Femur (tissue), 1 donor: ENCODE data around the gene PKMYT1.

ENCODE experiments used
- DNase-seq: peaks from one replicate; pipeline ENCODE4 v3.0.0-alpha.2; 2017

PKMYT1 gene

DNA sequence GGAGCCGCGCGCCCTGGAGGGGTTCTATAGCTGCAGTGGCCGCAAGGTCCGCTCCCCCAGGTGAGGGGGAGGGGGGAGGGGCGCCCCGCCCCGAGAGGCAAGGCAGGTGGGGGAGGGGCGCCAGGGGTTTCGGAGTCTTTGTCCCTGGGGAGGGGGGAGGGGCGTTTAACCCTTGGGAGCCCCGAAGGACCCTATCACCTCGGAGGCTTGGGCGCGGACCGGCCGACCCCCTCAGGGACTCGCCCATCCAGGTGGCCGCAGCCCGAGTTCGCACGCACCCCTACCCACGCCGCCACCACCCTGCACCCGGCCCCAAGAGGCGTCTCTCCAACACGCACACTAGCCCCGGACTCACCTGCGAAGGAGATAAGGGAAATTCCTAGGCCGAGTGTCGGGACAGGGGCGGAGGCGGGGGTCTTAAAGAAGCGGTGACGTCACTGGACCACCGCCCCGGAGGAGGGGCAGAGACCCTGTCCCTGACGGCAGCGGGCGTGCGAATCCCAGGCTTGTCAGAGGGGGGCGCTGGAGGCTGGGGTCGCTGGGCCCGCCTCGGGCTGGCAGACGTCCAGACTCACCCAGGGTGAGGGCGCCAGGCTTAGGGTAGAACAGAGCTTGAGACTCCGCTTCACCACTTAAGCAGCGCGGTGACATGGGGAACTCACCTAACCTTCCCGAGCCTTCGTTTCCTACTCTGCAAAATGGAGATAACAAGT lies 37.7 kb upstream of the PKMYT1 start, which contains the start of gene CLDN6:
TSS of gene CLDN6 (minus strand) at position 390 of the 713 bp plus-strand sequence. CDS start 2,162 bp downstream, outside the sequence.
- no peak for DNase-seq

DNA sequence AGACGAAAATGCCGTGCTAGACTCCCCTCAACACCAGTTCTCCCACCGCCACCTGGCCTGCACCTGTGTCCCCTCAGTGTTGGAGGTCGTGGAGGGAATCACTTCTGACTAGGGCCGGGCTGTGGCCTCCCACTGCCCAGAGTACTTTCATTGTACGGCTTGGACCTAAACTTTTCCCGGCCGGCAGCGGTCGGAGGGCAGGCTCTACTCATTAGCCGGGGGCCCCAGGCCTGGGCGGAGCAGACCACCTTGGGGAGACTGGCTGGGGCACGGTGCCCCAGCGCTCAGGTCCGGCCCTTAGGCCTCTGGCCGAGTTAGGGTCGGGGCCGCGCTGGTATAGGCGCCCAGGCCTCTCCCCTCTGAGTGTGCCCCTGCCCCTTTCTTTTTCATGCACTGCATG lies 37.1 kb upstream of the PKMYT1 start:
- no peak for DNase-seq

DNA sequence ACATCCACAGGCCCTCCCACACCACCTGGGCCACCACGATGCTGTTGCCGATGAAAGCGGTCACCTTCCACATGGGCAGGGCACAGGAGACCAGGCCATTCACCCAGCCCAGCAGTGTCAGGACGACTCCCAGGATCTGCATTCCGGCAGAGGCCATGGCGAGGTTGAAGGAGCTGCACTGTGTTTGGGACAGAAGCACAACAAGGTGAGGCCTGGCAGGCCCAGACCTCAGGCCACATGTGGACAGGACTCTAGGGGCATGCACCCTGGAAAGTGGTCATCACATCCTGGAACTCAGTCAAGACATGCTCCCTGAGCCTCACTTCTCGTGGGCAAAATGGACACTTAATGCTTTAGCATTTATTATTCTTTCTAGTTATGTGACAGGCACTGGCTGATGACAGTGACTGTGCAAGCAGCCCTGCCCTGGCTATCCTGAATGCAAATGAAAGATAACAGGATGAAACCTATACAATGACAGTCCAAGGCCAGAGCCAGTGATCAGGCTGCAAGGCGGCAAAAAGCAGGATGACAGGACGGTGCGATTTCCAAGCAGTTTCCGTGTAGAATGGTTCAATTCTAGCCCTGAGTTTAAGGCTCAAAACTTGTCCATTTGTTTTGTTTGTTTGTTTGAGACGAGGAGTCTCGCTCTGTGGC lies 35.7 kb upstream of the PKMYT1 start:
- DNase-seq, result no peak

DNA sequence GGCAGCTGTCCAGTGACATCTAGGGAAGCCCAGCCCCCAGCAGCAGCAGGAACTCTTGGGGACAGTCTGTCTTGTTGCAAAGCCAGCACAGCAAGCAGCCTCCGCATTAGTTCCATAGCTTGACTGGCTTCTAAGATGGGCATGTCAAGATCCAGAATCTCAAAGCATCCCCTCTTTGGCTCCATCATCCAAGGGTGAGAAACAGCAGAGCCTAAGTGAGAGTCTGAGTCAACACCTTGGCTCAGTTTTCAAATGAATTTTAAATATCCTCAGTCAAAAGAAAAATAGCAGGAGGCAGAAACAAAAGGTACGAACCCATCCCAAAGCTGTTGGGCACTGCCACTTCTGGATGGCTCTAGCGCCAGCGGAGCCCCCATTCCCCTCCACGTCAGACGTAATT lies 34.7 kb upstream of the PKMYT1 start:
- DNase-seq, result no peak

DNA sequence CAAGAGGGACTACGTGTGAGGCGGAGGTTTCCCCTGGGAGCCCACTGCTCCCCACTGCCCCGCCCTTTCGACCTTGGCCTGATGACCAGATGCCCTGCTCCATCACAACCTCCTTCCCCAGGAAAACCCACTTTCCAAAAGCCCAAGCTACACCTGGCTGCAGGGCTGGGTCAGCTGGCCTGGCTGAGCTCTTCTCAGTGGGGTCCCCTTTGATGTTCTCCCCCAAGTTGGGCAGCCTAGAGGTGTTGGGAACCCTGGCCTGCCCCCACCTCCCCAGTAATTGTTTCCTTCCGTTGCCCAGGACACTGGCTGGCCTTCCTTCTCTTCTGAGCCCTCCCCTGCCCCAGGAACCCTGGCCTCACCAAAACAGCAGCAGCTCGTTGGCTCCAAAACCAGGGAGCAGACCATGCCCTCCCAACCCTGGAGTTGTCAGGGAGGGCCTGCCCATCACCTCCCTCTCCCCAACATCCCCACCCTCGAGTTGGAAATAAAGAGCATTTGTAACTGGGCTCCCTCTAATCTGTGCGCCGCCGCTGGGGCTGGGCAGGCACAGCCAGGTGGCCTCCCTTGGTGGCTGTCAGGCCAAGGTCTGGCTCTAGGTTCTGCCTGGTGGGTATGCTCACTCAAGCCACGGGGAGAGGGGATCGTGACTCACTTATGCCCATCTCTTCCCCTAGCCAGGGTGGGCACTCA lies 33.9 kb upstream of the PKMYT1 start:
- no peak for DNase-seq

DNA sequence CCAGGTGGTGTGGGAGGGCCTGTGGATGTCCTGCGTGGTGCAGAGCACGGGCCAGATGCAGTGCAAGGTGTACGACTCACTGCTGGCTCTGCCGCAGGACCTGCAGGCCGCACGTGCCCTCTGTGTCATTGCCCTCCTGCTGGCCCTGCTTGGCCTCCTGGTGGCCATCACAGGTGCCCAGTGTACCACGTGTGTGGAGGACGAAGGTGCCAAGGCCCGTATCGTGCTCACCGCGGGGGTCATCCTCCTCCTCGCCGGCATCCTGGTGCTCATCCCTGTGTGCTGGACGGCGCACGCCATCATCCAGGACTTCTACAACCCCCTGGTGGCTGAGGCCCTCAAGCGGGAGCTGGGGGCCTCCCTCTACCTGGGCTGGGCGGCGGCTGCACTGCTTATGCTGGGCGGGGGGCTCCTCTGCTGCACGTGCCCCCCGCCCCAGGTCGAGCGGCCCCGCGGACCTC lies 33.3 kb upstream of the PKMYT1 start:
- DNase-seq, result no peak

DNA sequence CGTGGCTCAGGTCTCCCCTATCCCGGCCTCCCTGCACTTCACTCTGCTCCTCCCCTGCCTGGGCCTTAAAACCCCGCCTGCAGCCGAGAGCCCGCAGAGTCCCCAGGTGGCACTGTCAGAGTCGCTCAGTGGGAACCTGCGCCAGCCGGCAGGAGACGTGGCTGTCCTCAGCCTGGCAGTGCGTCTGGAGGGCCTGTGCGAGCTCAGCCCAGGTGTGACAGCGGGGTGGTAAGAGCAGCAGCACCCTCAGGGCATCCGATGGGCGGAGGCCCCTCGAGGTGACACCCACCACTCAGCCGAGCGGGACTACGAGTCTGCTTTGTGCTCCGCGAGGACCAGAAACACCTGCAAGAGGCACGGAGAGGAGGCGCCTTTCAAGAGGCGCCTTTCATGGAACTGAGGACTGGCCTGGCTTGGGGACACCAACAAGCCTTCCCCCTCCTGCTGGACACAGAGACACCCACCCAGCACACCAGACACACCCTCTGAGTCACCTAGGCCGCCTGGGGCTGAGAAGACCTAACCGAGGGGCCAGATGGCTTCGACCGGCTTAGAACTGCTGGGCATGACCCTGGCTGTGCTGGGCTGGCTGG lies 32.7 kb upstream of the PKMYT1 start, which contains the start of gene CLDN9:
TSS of gene CLDN9 (plus strand) at position 96 of the 593 bp plus-strand sequence. CDS start at position 536, 440 bp downstream.
- DNase-seq, result no peak

DNA sequence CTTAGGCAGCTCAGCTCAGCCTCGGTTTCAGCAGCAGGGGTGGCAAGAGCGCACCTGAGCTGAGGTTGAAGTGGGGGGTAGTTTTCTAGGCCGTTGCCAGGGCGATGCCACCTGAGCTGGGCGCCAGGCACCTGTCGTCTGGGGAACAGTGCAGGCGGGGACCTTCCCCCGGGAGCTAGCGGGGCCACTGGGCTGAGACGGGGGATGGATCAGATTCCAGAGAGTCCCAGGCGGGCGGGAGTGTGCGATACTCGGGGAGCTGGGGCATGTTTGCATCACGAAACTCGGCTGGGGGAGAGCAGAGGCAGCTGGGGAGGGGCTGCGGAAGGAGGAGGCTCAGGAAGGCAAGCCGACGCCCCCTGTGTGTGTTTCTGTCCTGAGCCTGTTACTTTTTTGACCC lies 32.0 kb upstream of the PKMYT1 start:
- no peak for DNase-seq

DNA sequence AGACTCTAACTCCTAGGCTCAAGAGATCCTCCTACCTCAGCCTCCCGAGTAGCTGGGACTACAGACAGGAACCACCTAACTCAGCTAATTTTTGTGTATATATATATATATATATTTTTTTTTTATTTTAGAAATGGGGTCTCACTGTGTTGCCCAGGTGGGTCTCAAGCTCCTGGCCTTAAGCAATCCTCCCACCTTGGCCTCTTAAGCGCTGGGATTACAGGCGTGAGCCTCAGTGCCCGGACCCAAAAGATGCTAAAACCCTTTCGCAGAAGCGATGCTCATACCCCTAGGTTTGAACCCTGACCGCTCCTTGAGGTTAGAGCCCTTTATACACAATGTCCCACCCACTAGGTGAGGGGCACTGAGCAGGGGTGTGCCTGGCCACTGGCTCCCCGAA lies 30.3 kb upstream of the PKMYT1 start:
- no peak for DNase-seq

DNA sequence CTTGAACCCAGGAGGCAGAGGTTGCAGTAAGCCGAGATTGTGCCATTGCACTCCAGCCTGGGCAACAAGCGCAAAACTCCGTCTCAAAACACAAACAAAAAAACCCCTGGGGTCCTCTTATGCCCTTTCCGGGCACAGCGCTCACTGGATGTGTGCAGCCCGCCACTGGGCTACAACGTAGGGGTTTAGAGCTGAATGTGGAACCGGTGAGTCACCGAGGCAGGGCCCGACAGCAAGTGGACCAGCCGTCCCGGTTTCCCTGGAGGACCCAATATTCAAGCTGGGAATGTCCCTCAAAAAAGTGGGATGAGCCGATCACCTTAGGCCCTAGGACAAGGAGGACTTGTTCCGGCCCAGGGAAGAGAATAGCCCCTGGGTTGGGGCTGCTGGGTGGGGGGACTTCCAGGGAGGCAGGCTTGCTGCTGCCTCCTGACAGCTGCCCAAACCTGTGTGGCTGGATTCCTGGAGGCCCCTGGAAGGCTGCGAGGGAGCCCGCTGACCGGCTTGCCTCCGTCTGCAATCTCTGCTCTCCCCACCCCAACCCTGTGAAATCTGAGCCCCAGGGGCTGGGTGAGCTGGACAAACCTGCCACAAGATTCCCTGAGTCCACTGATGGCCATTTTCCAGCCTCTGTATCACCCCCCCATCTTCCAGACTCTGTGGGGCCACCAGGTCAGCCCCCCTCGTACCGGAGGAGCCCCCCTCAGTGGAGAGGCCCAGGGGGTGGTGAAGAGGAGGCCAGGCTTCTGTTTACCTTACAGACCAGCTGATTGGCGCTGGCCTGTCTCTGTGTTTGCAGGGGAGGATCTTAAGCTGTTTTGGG lies 29.5 kb upstream of the PKMYT1 start:
- DNase-seq, result no peak

DNA sequence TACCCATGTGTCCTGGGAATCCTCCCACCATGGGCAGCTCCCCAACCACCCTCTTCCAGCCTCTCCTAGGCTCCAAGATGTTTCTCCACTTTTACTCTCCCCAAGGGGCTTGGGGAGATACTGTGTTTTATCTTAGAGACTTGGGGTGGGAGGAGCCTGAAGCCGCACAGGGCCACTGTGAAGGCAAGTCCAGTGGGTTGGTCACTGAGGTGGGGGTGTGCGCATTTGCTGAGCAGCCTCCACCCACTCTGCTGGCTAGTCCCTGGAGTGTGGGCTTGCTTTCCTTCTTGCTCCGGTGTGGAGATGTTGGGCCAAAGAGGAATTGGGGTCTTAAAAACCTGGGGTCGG lies 28.4 kb upstream of the PKMYT1 start:
- DNase-seq, result no peak

DNA sequence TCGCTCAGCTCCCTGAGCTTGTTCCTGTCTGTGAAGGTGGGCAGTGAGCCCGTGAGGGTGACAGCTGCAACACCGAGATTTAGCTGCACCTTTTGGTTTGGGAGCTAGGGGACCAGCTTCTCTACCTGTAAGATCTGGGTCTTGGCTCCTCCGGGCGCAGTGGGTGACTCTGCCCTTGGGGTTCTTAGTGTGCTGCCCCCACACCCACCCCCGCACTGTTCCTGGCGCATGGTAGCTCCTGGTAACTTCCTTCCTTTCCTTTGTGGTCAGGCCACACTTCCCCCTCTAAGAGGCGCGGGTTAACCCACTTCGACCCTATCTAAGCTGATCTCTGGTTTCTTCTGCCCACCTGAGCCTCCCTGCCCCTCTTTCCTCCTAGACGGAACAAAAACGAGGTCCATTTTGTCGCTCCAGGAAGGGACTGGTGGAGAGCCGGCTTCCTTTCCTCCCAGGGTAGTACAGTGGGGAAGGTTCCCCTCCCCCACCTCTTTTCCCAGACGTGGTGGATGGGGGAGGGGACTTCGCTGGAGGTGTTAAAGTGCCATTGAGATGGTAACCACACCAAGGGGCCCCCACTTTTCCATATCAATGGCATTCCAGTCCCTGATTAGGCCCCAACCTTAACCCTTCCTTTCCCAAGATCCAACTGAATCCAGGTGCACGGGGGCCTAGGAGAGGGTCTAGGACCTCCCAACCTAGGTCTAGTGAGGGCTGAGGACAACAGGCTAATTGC lies 27.9 kb upstream of the PKMYT1 start:
- no peak for DNase-seq

DNA sequence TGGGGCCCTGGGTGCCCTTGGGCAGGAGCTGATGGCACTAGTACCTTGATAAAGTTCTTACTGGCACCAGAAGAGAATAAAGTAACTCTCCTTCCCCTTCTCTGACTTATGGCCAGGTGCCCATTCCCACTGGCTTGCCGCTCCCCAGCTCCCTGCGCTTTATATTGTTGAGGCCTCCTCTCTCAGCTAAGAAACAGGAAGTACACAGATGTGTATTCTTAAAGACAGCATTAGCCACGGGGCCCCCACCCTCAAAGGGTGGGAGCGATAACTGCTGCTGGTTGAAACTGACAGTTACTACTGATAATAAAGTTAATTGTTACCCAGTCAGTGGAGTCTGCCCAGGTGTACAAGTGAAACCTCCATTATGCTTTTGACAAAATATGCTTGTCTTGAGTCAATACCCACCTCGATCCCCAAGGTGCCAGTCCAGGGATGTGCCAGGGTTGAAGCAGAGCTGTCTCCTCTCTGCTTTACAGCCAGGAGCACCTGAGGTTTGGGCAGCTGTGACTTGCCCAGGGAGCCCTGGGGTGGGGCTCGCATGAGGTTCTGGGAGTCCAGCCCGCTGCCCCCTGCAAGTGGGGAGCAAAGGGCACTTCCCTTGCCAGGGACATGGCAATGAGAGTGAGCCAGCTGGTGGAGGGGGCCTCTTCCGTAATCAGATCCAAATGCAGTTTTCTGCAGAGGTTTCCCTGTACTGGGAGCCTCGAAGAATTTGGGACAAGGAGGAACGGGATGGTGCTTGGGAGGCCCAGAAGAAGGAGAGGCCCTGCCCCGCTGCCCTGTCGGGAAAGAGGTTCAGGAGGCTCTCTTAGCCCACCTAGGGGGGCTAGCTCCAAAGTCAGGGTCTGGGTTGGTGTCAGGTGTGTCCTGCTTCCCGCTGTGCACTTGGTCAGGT lies 27.1 kb upstream of the PKMYT1 start:
- no peak for DNase-seq

DNA sequence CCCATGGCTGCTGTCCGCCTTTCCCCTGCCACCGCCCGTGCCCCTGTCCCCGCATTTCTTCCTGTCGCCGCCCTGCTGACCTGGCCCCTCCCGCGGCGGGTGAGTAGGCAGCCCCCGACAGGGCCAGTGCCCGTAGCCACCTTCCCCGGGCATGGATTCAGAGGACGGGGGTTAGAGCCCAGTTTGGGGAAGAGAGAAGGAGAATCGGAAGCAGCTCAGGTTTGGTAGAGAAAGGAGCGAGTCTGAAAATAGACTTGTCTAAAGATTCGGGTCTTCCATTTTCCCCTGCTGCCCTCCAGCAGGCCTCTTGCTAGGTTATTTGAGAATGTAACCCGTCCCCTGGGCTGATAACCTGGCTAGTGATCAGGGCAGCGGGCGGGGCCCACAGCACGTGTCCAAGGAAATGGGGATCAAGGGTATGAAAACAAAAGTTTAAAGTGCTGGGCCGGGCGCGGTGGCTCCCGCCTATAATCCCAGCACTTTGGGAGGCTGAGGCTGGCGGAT lies 24.6 kb upstream of the PKMYT1 start:
- DNase-seq, result no peak

DNA sequence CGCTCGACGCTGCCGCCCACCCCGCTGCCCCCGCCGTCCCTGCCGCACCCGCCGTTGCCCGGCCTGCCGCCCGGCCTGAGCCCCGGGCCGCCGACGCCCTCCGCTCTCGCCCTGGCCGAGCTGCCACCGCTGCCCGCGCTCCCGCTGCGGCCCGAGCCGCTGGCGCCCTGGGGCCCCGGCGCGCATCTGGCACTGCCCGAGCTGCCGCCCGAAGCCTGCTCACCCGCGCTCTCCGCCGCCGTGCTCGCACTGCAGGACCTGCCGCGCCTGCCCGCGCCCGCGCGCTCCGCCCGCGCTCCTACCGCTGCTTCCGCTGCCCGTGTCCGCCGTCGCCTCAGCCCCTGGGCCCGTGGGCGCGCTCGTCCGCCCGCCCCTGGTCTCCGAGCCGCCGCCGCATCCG lies 24.1 kb upstream of the PKMYT1 start:
- DNase-seq, result no peak

DNA sequence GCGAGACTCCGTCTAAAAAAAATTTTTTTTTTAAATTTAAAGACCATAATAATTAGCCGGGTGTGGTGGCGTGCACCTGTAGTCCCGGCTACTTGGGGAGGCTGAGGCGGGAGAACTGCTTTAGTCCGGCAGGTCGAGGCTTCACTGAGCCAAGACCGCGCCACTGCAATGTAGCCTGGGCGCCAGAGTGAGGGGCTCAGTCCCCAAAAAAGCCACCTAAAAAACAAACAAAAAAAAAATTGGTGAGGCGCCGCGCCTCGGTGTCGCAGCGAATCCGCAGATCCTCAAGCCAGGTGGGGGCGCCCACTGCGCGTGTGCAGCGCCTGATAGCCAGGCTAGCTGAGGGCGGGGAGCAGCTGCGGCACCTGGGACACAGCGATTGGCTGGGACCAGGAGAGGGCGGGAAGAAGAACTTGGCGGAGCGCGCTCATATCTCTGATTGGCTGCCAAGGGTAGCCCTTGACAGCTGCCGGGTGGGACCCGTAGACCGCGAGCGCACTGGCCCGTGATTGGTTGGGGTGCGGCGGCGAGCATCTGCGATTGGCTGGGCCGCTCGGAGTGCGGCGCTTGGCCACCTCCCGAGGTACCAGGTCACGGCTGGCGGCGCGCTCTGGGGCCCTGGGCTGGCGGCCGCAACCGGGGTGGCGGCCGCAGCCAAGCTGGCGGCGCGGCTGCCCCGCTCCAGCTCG lies 23.5 kb upstream of the PKMYT1 start:
- peak; percentile 98 for DNase-seq

DNA sequence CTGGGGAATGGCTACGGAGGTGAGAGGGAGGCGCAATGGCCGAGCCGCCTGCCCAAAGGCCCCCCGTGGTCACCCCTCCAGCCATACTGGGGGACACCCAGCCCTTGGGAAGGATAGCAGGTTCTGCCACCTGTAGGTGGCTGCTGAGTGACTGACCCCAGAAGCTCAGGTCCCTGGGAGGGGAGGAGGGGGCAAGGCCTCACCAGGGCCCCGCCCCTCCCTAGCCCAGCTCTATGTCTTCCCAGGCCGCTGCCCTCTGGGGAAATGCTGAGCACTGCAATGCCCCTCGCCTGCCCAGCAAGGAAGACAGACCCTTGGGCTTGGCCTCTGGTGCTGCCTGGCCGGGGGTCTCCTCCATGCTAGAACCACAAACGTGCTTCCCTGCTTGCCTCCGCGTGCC lies 21.1 kb upstream of the PKMYT1 start:
- no peak for DNase-seq

DNA sequence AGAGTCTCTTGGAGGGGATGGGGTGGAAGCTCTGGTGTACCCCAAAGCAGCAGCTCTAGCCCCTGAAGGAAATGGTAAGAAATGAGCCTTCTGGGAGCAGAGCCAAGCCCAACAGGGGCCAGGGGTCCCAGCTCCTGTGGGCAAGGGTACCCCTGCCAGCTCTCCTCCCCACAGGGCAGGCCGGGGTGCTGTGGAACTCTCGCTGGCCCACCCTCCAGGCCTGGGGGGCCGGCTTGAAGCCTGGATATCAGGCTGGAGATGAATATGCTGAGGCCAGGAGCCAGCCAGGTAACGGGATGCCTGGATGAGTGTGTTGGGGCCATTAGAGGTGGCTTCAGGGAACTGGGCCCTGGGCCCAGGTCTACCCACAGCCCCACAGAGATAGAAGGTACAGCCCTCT lies 20.3 kb upstream of the PKMYT1 start:
- DNase-seq, result no peak

DNA sequence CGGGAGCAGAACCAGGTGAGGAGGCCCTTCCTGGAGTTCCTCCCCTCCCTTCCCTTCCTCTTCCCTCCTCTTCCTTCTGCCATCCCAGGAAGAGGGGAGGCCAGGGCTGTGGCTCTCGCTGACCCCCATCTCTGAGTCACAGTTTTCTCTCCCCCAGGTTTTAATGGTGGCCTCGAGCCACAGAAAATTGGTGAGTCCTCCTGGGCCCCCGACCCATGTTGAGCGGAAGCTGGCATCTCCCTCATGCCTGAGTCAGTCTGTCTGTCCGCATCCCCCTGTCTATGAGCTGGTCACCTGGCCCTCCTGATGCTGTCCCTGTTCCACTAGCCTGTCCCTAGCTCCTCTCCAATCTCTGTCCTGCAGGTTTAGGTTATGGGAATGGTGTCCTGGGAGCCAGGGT lies 19.7 kb upstream of the PKMYT1 start:
- no peak for DNase-seq

DNA sequence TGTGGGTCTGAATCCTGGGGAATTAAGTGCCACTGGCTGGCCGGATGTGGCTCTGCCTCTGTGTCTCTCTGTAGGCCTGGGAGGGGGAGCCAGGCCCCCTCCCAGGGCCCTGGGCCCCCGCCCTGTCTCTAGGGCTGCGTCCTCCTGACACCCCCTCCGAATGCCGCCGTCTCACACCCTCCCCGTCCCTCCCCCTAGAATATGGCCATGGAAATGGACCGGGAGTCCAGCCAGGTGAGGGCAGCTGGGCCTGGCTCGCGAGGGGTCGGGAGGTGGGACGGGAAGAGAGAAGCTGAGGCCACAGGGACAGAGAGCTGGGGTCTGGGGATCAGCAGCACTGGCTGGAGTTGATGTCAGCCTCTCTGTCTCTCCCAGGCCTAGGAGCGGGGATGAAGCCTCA lies 16.1 kb upstream of the PKMYT1 start:
- DNase-seq, result no peak
